Transverse colon (tissue), 4 donors: ENCODE measurements around the gene ZNF827. TPM values are rescaled to one million over a fixed set of nuclear protein-coding genes. Genes with fewer than 3 reads are reported as not detected.
A peak's percentile ranks its signal among the peaks of the same experiment; 100 is the strongest.

ENCODE experiments used
- DNase-seq: peaks from one replicate; pipeline ENCODE4 v3.0.0-alpha.2; 2019
- H3K27ac ChIP-seq, 4 donors: fragments of 200-600 bp; sonication (generic); 2 replicates each; pipeline ENCODE4 v1.5.1; 2016 to 2018; ENCODE audit warnings: inconsistent platforms in 4 of 4
- H3K27me3 ChIP-seq: fragments of 200-600 bp; sonication (generic); 2 replicates; pipeline ENCODE4 v1.5.1; 2017; ENCODE audit warnings: inconsistent platforms
- H3K36me3 ChIP-seq, 4 donors: fragments of 200-600 bp; sonication (generic); 2 replicates each; pipeline ENCODE4 v1.5.1; 2017 to 2019; ENCODE audit warnings: inconsistent platforms in 4 of 4
- H3K4me1 ChIP-seq, 4 donors: fragments of 200-600 bp; sonication (generic); 2 replicates each; pipeline ENCODE4 v1.5.1; 2017 to 2020; ENCODE audit warnings: inconsistent platforms in 4 of 4
- H3K4me3 ChIP-seq, 4 donors: fragments of 200-600 bp; sonication (generic); 1 replicate in 1 of 4; 2 replicates in 3 of 4; pipeline versions ENCODE4 v1.5.1 to v1.6.1; 2017 to 2019; ENCODE audit warnings: inconsistent platforms in 4 of 4
- H3K9me3 ChIP-seq, 2 donors: fragments of 200-600 bp; sonication (generic); 2 replicates each; pipeline ENCODE4 v1.5.1; 2017 to 2019; ENCODE audit warnings: inconsistent platforms in 2 of 2
- EP300 ChIP-seq: sonication (generic); formaldehyde crosslinking; IDR thresholded peaks from one replicate; pipeline ENCODE4 v1.6.1; 2017; ENCODE audit warnings: antibody characterized with exemption, low read depth
- POLR2A ChIP-seq: fragments of 450-650 bp; IDR thresholded peaks from one replicate; pipeline ENCODE4 v1.6.1; 2016; ENCODE audit warnings: antibody characterized with exemption, mild to moderate bottlenecking, moderate library complexity
- POLR2AphosphoS5 ChIP-seq, 3 donors: sonication (generic); formaldehyde crosslinking; IDR thresholded peaks; one replicate each; pipeline ENCODE4 v1.6.1; 2016; ENCODE audit warnings: antibody characterized with exemption in 3 of 3
- WGBS, 2 donors: methylation state at CpG; one replicate each; pipeline ENCODE4 v1.1.5; 2018; ENCODE audit warnings: low coverage in 1 of 2; 5-methylcytosine and 5-hydroxymethylcytosine counted together
- in situ Hi-C, 4 donors: fragments of 200-750 bp; cut with MboI; loops; one replicate each; pipeline versions ENCODE4 v1.15.0 to v1.15.1; 2017; ENCODE audit warnings: low sequenced_read_pairs in 3 of 4, low pct_ligation_motif_present in 1 of 4, low pct_unique_long_range_greater_than_20kb in 1 of 4
- intact Hi-C: fragments of 100-400 bp; cut with DNase I; formaldehyde crosslinking; loops from one replicate; pipeline ENCODE4 v1.15.1; 2023; ENCODE audit warnings: low total_unique reads
- total RNA-seq, 4 donors: library from RNA; depleted of rRNA; stranded (reverse); fragments of >200 nt; gene quantifications; one replicate each; pipeline ENCODE4 v1.1.0, GENCODE V29; 2016
- TF ChIP-seq, protein P1 (sequence below), 5 experiments: fragments of 200-600 bp in 3 of 5; fragments of 450-650 bp in 2 of 5; sonication (generic) in 3 of 5; IDR thresholded peaks; 1 replicate in 2 of 5; 2 replicates in 3 of 5; pipeline ENCODE4 v1.5.1; 2016 to 2017; ENCODE audit warnings: antibody characterized with exemption in 5 of 5, inconsistent platforms in 3 of 5, mild to moderate bottlenecking in 2 of 5, moderate library complexity in 1 of 5

The ZNF827 gene
- total RNA-seq, 4 donors from 2014 or later, result 22.5 to 61.3 (median 29.2) TPM

DNA sequence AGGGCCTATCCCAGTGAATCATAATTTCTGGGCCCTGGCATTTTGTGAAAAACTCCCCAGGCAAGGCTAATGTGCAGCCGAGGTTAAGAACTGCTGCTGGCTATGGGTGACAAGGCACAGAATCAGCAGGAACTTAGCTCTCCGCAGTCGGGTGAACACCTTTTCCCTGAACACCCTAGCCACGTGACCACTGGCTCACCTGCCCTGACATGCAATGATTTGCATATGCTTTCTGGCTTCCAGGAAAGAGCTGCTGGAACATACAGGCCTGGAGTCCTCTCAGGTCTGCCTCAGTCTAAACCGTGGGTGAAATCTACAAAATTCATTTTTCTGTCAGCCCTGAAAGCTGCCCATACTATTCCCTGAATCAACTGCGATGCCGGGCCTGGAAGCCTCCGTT is 56.6 kb downstream of the ZNF827 start:
- Histone ChIP-seq H3K27ac (peak overlapping the region; percentile 14 to 59 (median 54)), H3K9me3 (no peaks in the 10 kb centered on the region), H3K36me3 (peaks cover 0 to 5% (median 2%) of the 10 kb centered on the region in 4 donors), H3K4me3 (no peak overlapping the region), H3K27me3 (no peaks in the 10 kb centered on the region), H3K4me1 (peaks cover 3 to 28% (median 18%) of the 10 kb centered on the region in 4 donors)
- WGBS, 2 donors, result 20 to 41% methylated on average over 1 to 8 of the region's 8 CpGs
- in situ Hi-C loops (no loop called here), intact Hi-C loops (no loop called here)
- TF ChIP-seq POLR2AphosphoS5 (IDR thresholded peaks at IDR 0.05) (peak in 1 of 3 donors; percentile 28), POLR2A (no peak), EP300 (no peak)
- TF ChIP-seq, protein P1, sequence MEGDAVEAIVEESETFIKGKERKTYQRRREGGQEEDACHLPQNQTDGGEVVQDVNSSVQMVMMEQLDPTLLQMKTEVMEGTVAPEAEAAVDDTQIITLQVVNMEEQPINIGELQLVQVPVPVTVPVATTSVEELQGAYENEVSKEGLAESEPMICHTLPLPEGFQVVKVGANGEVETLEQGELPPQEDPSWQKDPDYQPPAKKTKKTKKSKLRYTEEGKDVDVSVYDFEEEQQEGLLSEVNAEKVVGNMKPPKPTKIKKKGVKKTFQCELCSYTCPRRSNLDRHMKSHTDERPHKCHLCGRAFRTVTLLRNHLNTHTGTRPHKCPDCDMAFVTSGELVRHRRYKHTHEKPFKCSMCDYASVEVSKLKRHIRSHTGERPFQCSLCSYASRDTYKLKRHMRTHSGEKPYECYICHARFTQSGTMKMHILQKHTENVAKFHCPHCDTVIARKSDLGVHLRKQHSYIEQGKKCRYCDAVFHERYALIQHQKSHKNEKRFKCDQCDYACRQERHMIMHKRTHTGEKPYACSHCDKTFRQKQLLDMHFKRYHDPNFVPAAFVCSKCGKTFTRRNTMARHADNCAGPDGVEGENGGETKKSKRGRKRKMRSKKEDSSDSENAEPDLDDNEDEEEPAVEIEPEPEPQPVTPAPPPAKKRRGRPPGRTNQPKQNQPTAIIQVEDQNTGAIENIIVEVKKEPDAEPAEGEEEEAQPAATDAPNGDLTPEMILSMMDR (IDR thresholded peaks at IDR 0.05), result no peak
- DNase-seq, result peak; percentile 85

DNA sequence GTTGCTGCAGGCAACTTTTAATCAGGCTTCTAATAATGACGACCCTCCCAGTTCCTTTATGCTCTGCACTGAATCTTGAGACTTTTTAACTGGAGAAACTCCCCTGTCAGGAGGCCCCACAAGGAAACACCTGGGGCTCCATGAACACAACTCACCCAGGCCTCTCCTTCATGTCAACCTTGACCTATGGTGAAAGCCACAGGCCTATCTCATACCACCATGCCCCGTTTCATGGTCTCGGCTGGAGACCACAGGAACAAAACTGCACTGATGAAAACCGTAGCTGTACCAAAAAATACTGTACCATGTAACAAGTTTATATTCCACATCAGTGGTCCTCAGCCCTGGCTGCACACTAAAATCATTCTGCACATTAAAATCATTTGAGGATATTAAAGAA is 57.0 kb downstream of the ZNF827 start:
- WGBS, 2 donors, result 71 to 76% methylated on average over 2 to 4 of the region's 4 CpGs
- intact Hi-C loops (no loop called here), in situ Hi-C loops (no loop called here)
- TF ChIP-seq EP300 (no peak), POLR2A (no peak), POLR2AphosphoS5 (IDR thresholded peaks at IDR 0.05) (no peak)
- TF ChIP-seq, protein P1 (IDR thresholded peaks at IDR 0.05), result no peak
- no peaks in the 10 kb centered on the region for H3K27me3 ChIP-seq
- no peaks in the 10 kb centered on the region for H3K9me3 ChIP-seq
- H3K4me3 ChIP-seq, result no peak overlapping the region
- no peak for DNase-seq
- peak overlapping the region; percentile 14 to 59 (median 42) for H3K27ac ChIP-seq
- H3K4me1 ChIP-seq, result peaks cover 3 to 28% (median 16%) of the 10 kb centered on the region in 4 donors
- H3K36me3 ChIP-seq, result peaks cover 0 to 5% (median 2%) of the 10 kb centered on the region in 4 donors

DNA sequence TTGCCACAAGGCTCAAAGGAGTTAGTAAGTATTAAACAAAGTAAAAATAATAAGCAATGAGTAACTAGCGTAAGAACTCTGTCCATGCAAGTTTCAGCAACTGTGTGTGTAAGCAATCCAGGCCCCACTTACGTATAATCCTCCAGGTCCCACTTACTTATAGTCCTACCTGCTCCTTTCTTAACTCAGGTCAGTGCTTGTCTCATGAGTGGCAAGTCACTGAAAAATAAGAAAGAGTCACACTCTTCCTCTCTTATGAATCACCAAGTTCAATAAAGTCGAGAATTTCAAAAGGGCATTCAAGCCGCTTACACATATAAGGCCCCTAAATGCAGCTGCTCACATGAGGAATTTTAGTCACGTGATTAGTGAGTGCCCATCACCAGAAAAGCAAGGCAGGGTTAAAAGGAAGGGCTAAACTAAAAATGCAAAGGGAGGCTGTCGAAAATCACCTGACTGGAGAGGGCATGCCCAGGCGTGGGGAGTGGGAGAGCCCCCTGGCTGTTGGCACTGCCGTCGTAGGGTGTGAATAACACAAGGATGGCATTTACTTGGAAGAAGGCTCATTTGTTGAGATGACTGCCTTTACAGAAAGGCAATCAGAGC is 58.2 kb downstream of the ZNF827 start:
- no peak for DNase-seq
- intact Hi-C loops (no loop called here), in situ Hi-C loops (no loop called here)
- no peak overlapping the region for H3K4me3 ChIP-seq
- no peaks in the 10 kb centered on the region for H3K27me3 ChIP-seq
- peaks cover 0 to under 1% (median 0%) of the 10 kb centered on the region in 4 donors for H3K36me3 ChIP-seq
- peak overlapping the region in 2 of 4 donors; percentile 38 to 54 for H3K27ac ChIP-seq
- 97 to 100% methylated on average over 7 to 9 of the region's 9 CpGs for WGBS, 2 donors
- TF ChIP-seq, protein P1 (IDR thresholded peaks at IDR 0.05), result no peak
- TF ChIP-seq POLR2AphosphoS5 (IDR thresholded peaks at IDR 0.05) (no peak), POLR2A (no peak), EP300 (no peak)
- no peaks in the 10 kb centered on the region for H3K9me3 ChIP-seq
- peaks cover 3 to 28% (median 16%) of the 10 kb centered on the region in 4 donors for H3K4me1 ChIP-seq

DNA sequence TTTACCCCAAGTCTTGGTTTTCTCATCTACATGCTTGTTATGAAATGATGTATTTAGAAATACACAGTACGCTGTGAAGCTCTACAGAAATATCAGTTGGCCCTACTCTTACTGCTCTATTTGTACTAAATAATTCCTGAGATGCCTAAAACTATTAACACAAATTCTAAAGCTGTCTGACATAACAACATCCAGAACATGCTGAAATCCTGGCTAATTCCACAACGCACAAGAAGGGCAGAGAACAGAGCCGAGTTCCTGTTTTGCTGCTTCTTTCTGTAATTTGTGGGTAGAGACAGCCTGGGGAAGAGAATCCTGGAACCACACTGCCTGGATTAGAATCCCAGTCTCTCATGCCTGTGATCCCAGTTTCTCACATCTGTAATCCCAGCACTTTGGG is 59.0 kb downstream of the ZNF827 start:
- DNase-seq, result no peak
- intact Hi-C loops (no loop called here), in situ Hi-C loops (no loop called here)
- Histone ChIP-seq H3K27ac (peak overlapping the region in 3 of 4 donors; percentile 38 to 63 (median 54)), H3K4me1 (peaks cover 3 to 28% (median 16%) of the 10 kb centered on the region in 4 donors), H3K9me3 (no peaks in the 10 kb centered on the region), H3K36me3 (no peaks in the 10 kb centered on the region), H3K27me3 (no peaks in the 10 kb centered on the region), H3K4me3 (no peak overlapping the region)
- no peak for TF ChIP-seq EP300
- TF ChIP-seq POLR2AphosphoS5 (IDR thresholded peaks at IDR 0.05), result peak in 1 of 3 donors; percentile 39
- no peak for TF ChIP-seq POLR2A
- TF ChIP-seq, protein P1 (IDR thresholded peaks at IDR 0.05), result no peak
- 55 to 73% methylated on average over 3 of the region's 3 CpGs for WGBS, 2 donors
